ENCODE measurements around the gene TSSK6.
"Not testable (repeated sequence)": the region's sequence is repeated elsewhere in the genome, so short reads cannot be mapped to it uniquely, and the experiment has no call there.

Gene TSSK6

DNA sequence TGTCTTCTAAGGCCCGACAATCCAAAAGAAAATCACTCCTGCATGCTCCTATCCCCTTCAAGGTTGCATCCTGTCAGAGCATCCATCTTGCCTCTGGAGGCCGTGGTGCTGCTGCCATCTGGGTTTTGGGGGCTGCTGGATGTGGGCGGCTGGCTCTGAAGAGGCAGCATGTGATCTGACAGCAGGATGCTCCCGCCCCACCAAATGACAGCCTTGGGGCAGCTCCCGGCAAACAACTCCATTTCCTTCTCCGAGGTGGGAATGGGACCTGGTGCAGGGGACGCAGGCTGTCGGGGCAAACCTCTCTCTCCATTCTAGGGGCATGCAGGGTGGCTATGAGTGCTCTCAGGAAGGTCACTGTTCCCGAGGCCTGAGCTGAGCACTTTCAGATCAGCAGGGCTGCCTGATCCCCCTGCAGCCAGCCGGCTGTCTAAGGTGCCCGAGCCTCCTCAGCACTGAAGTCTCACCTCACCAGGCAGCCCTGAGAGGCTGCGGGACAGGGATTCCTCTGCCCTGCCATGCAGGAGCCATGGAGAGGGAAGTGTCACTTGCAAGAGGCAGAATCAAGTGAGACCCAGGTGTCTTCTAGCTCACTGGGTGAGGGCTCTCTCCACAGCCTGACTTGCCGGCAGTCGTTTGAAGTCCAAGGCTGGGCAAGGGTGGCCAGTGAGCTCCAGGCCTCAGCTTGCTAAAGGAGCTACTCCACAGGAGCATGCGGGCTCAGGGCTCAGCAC lies 28.8 kb downstream of the TSSK6 start:
- no peak for DNase-seq

DNA sequence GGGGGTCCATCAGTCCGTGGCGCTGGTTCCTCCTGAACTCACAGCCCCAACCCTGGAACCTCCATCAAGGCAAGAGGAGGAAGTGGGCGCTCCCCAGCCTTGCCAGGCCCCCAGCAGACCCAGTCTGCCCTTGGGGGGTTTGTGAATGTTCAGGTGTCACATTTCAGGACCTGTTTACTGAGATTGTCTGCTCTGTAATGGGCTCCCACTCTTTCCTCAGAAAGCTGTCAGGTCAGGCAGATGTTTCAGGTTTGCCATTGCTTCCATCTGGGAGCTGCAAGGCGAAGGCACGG lies 29.4 kb downstream of the TSSK6 start:
- no peak for DNase-seq

DNA sequence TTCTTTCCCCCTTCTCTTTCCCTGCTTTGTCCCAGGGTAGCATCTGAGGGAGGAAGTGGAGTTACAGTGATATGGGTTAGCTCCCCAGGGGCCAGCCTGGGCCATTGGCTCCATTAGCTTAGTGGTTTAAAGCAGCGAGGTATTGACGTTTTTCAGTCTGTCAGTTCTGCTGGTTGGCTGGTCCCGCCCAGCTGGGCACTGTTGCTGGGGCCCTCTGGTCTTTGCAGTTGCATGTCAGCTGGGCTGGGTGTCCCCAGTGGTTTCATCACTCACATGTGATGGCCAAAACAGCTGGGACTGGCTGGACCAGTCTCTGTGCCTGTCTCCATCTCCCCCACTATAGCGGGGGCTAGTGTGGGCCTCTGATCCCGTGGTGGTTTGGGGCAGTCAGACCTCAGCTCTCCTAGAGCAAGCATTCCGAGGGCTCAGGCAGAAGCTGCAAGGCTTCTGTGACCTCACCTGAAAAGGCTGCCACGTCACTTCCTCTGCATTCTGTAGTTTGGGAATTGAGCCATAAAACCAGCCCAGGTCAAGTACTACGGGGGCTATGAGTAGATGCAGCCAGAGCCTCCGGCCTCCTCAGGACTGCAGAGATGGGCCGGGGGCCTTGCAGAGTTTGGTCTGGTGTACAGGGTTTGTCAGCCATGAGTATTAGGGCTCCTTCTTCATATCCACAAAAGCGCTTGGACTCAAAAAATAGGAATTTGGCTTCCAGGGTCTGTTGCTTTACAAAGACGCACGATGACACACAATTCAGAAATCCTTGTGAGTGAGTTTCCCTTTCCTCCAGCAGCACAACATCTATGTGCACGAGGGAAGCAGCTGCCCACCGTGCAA lies 30.0 kb downstream of the TSSK6 start:
- no peak for DNase-seq

DNA sequence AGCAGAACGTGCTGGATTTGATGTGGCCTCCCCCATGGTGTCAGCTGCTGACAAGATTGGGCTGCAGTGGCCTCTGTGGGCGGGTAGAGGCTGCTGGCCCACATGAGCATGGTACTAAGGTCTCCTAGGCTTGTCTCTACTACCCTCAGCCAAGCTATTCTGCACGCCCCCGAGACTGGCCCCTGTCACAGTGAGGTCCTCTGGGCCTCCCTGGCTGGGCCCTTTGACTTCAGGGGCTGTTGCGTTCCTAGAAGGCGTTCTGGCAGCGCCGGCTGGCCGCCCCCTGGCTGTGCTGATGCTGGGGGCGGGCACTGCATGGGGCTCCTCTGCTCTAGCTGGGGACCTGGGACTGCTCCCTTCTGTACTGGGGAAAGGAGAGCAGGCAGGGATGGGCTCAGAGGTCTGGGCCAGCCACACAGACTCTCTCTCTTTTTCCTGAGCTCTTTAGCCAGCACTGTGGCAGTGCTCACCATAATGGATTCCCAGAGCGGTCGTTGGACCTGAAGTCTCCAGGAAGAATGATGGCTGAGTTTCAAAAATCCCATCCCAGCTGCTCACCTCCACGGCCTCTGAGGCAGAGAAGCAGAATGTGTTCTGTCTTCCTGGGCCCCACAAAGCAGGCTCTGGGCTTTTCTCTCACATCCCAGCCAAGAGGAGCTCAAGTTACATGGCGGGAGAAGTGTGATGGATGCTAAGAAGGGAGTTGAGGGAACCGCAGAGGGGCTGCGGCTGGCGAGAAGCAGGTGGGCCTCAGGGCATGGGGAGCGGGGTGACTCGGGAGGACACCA lies 32.3 kb downstream of the TSSK6 start:
- no peak for DNase-seq

DNA sequence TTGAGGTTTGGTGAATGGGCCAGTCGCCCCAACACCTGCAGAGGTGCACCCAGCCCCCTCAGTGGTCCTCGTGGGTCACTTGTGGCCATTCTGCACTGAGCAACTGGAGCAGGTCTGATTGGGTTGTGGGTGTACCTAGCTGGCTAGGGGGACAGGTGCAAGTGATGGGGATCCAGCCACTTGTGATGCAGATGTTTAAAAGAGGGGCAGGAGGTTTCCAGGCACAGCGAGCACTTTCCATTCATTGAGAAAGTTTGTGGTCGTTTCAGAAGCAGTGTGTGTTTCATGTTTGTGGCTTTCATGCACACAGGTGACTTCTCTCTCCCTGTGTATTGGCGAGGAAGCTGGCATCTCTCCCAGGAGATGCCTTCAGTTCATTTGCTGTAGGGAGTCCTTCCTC lies 34.7 kb downstream of the TSSK6 start:
- no peak for DNase-seq

DNA sequence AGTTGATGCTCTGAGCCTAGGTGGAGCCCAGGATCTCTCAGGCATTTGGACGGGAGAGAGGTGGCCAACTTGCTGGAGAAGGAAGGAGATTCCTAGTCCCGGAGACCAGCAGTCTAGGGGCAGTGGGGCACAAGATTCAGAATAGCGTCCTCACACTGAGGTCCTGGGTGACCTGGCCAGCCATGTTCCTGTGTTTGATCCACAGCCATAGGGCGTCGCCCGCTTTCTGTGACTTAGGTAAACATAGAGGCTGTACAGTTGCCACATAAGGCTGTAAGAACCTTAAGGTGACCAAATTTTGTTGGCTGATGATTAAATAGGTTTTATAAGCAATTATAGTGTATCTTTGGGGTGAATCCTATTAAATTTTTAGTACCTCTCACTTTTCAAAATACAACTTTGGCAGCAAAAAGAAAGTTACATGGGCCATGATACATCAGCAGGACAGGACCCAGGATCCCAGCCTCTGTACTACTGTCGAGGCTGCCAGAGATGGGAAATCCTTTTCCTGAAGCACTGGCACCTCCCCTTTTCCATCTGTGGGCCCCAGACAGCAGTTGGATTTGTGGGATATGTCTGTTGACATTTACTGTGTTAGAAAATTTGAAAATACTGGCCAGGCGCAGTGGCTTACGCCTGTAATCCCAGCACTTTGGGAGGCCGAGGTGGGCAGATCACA lies 37.5 kb downstream of the TSSK6 start:
- DNase-seq: no peak

DNA sequence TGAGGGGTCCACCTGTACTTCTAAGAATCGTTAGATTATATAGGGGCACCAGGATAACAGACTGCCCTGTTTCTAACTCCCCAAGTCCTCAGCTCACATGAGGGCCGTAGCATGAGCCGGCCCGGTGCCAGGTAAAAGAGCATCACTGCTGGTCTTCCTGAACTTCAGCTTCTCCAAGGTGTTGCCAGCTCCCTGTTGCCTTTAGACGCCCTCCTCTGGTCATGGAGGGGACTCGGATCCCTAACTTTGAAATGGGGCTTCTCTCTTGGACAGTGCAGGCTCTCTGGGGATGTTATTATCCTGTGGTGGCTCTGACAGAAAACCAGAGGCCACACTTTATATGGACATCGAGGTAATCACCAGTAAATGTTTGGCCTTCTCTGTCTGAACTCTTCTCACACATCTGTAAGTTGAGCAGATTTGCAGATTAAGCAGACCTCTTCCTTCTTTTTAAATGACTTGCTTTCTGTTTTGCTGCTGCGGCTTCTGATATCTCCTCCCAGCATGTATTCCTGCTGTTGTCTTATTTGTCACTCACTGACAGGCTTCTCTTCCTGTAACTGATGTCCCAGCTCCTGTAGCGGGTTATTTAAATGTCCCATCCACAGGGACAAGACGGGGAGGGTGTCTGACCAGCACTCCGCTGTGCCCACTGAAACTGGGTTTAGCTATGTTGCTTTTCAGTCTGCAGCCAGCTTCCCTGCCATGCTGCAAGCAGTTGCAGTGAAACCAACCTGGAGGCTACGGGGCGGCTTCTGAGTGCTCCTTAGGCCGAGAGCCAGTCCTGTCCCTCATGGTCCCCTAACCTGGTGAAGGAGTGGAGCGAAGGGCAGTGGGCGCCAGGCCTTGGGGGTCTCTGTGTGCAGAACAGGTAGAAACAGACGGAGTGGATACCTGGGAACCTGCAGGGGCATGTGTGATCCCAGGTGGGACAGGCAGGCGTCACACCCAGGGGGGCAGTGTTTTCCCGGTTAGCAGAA lies 39.2 kb downstream of the TSSK6 start:
- DNase-seq: peak in 1 of 2 donors; percentile 21

DNA sequence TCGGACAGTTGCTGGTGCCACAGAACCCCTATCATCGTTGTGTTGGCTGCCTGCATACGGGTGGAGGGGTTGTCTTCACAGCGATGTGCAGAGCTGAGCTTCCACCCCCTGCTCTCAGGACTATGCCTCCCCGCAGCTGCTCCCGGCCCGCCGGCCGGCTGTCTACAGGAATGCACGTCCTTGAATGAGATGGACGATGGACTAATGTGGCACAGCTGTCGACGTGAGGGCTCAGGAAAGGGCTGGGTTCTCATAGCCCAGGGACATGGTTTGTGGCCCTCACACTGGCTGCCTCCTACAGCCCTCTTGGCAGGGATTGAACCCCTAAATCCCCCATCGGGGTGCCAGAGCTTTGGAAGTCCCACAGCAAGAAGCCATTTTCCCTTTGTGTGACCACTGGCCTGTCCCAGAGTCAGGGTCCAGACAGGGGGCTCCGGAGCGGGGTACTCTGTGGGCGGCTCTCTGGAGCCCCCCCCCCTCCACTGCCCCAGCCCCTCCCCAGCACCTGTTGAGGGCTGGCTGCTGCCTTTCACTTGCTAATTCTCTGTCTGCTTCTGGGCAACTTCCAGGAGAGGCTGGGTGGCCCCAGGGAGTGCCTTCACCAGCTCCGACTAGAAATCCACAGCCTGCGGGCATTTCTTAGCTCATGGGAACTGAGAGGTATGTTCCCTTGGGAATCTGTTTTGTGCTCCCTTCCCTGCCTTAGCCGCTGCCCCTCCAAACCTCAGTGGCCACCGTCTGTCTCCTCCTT lies 40.2 kb downstream of the TSSK6 start:
- no peak for DNase-seq

DNA sequence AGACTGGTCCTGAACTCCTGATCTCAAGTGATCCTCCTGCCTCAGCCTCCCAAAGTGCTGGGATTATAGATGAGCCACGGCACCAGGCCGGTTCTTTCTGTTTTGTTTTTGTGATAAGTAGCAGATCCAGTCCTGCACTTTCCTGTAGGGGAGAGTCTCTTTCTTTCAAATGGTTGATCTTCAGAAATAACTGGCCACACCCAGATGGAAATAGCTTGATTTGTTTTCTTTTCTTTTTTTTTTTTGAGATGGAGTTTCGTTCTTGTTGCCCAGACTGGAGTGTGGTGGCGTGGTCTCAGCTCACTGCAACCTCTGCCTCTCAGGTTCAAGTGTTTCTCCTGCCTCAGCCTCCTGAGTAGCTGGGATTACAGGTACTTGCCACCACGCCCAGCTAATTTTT lies 43.2 kb downstream of the TSSK6 start:
- not testable (repeated sequence) for DNase-seq

DNA sequence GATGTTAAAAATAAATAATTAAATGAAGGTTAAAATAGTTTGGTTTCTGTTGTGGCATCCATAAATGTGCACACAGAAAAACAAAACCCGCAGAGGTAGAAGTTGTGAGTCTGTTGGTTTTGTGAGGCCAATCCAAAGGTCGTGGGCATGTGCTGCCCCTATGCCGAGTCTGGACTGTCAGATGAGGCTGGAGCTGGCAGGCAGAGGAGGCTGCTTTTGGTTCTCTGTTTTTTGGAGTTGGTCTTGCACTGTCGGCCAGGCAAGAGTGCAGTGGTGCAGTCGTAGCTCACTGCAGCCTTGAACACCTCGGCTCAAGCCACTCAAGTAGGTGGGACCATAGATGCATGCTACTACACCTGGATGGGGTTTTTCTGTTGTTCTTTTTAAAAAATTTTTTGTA lies 43.7 kb downstream of the TSSK6 start:
- no peak for DNase-seq

DNA sequence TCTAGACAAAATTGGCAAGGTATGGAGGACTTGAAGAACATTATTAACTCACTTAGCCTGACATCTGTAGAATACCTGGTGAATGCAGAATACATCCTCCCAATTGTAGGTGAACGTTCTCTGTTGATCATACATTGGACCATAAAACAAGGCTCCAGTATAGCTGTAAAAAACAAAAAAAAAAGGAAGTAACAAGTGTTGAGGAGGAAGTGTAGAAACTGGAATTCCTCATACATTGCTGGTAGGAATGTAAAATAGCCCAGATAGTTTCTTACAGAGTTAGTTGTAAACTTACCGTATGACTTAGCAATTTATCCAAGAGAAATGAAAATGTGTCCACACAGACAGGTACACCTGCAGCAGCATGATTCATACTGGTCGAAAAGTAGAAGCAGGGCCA lies 44.8 kb downstream of the TSSK6 start:
- no peak for DNase-seq

DNA sequence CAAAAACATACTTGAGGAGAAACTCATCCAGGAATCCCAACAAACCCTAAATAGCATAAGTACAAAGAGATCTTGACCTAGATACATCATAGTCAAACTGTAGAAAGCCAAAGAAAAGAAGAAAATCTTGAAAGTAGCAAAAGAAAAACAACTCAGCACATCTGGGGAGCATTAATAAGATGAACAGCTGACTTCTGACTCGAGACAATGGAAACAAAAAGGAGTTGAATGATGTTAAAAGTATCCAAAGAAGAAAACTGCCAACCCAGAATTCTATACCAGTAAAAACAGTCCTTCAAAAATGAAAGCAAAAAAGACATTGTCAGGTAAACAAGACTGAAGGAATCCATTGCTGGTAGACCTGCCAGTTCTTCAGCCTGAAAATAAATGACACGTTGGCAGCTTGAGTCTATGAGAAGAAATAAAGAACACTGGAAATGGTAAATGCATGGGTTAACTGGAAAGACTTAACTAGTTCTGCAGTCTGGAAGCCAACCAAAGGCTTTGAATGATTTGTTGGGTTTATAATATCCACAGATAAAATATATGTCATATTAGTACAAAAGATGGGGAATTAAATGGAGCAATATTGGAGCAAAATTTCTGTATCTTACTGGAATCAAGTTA lies 46.8 kb downstream of the TSSK6 start:
- no peak for DNase-seq

DNA sequence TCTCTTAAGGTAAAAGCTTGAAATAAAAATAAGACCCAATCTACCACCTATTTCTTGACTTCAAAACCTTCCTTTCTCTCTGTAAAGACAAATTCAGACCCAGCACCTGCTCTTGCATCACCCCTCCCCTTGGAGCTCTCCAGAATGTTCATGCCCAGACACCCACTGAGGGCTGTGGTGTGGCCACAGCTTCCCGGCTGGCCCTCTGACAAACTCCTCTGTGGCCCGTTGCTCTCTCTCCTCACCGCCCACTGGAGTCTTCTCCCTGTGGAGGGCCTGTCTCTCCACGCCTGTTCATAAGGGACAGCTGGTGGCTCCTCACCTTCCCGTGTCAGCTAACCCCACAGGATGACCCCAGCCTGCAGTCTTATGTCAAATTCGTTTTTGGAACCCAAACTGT lies 49.1 kb downstream of the TSSK6 start:
- no peak for DNase-seq

DNA sequence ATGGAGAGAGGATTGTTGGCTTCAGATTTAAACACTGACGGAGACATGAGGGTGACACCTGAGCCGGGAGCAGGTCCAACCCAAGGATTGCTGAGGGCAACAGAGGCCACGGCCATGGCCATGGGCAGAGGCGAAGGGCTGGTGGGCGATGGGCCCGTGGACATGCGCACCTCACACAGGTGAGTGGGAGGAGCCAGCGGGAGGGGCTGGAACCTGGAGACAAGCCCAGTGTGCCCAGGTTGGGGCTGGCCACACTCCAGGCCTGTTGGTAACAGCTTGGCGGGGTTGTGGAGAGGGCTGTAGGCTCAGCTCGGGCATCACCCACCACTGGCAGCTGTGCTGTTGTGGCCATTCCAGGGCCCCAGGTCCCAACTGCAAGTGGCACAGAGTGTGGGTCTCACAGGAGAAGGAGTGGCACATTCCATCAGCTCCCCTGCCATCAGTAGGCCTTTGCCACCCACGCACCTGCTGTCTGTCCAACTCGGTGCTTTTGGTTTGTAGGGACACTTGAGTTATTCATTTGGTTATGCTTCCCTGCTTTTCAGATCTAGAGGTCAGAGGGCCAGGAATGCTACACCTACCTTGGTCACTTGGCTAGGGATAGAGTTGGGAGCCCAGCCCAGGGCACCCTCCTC lies 49.8 kb downstream of the TSSK6 start:
- DNase-seq: no peak

DNA sequence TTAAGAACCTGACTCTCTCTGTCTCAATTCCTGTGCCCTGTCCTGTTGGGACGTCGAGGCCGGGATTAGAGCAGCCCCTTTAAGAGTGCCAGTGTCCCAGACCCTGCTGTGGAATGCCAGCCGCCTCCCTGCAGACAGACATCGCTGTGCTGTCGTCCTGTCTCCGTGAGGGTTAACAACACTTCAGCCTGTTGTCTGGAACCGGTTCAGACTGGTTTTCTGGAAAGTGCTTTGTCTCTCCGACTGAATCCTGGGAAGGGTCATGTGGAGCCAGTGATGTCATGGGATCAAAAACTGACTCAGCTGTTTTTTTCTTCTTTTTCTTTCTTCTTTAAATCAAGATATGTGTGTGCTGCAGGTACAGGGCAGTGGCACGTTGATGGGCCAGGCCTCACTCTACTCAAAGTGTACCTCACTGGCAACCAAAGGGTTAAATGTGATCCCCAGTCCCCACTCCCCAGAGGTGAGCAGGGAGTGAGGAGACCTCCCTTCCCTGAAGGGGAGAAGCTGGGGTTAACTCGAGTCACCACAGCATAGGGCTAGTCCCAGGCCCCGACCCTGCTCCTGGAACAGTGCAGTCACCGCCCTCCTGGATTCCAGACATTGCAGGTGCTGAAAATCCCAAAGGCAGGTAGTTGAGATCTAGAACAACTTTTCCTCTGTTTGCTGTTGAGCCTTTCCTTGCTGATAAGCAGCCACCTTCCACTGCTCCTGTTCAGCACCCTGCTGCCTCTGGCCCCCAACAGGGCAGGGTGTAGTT lies 50.8 kb downstream of the TSSK6 start:
- DNase-seq: no peak
